Stimulated activated CD4-positive, alpha-beta T cell treated with anti-CD3 and anti-CD28 coated beads, Interleukin-2, amount 100 ng/mL, for 24 hours (primary cell): ENCODE data around the gene EGLN2.
A peak's percentile ranks its signal among the peaks of the same experiment; 100 is the strongest.
"Not testable (repeated sequence)": the region's sequence is repeated elsewhere in the genome, so short reads cannot be mapped to it uniquely, and the experiment has no call there.

ENCODE experiments used
- DNase-seq, 2 donors: peaks; one replicate each; pipeline ENCODE4 v3.0.0-alpha.2; 2020

EGLN2 gene

DNA sequence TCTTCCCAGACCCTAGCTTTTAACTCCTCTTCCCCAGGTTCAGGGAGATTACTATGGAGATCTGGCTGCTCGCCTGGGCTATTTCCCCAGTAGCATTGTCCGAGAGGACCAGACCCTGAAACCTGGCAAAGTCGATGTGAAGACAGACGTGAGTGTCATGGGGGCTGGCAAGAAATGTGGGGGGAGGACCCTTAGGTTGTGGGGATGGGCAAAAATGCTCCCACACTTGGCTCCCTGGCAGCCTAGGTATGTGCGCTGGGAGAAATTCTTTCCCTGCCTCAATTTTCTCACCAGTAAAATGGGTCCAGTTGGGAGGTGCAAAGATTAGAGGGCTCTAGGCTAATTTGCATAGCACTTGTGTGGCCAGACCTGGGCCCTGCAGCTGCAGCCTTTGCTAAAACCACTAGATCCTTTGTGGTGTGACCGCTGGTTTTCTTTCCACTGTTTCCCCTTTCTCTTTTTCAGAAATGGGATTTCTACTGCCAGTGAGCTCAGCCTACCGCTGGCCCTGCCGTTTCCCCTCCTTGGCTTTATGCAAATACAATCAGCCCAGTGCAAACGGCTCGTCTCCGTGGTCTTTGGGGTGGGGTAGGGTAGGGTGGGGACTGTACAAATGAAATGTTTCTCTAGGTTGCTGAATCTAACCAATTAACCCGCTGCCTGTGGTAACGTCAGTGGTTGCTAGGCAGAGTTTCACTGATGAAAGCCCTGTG, 21.9 kb upstream of the EGLN2 start:
- peak; percentile 83 to 89 for DNase-seq

DNA sequence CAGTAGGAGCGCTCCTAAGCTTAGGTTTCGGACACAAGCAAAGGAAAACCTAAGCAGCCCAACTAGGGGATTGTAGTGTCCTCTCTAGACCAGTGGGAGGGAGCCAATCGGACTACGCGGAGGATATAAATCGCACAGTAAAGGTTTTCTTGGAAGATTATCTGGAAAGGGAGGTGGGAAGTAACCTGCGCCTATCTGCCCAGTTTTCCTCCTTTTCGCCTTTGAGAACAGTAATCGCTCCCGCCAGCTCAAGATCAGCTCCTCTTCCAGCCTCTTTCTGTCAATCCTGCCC, 21.4 kb upstream of the EGLN2 start:
- no peak for DNase-seq

DNA sequence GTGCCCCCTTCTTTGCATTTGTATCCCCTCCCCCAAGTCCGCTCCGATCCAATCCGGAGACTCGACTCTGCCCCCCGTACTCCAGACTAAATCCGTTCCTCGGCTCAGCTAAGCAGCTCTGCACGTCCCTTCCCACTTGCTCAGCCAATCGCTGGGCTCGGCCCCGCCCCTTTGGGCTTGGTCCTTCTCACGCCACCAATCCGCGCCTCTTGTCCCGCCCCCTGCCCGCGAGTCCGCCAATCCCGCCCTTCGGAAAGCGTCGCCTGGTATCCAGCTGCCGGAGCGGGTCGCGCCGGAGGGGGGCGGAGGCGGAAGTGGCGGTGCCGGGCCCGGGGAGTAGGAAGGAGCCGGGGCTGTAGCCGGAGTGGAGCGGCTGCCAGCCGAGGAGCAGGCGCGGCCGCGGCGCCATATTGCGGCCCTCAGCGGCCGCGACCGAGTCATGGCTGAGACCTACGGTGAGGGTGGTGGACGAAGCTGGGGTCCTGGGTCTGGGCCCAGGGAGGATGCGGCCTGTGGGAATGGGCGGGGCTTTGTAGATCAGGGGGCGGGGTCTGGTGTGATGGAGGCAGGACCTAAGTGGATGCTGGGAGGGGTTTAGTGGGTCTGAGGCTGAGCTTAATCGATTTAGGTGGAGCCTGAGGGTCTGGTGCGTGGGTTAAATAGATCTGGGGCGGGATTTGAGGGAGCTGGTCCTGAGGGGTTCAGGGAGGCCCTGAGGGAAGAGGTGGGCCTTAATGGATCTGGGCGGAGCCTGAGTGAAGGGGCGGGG, 20.9 kb upstream of the EGLN2 start, which contains the start of gene RAB4B:
Gene RAB4B (plus strand): TSS at position 311 of the 769 bp plus-strand sequence. CDS start 129 bp downstream, at position 440.
- DNase-seq: peak; percentile 100

DNA sequence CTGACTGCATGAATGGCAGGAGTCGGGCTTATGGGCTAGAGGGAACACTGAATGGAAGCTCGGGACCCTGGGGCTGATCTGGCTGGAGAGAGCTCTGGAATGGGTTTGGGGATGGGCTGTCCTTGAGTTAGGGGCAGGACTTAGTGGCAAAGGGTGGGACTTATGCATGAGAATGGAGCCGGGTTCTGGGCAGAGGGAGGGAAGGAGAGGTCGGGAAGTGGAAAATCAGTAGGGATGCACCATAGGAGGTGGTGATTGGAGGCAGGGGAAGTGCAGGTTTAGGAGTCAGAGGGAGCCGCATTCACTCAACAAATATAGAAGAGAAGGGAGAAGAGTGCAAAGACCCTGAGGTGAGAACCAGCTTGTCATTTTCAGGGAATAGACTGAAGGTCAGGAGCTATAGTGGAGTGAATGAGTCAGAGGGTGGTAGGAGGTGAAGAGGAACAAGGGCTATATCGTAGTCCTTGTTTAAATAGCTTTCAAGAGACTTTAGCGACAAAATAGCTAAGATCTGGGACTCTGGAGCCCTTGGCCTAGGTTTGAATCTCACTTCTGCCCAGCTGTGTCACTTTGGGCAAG, 20.2 kb upstream of the EGLN2 start:
- no peak for DNase-seq

DNA sequence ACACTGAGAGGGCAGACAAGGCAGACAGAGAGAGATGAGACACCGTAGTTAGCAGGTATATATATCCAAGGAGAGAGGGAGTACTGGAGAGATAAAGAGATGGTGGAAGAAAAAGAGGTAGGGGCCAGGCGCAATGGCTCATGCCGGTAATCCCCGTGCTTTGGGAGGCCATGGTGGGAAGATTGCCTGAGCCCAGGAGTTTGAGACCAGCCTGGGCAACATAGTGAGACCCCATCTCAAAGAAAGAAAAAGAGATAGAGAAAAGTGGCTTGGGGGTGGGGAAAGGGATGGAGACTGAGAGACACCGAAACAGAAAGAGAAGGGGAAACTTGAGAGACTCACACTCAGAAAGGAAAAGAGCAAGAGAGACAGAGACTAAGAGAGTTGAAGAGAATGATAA, 18.4 kb upstream of the EGLN2 start:
- no peak for DNase-seq

DNA sequence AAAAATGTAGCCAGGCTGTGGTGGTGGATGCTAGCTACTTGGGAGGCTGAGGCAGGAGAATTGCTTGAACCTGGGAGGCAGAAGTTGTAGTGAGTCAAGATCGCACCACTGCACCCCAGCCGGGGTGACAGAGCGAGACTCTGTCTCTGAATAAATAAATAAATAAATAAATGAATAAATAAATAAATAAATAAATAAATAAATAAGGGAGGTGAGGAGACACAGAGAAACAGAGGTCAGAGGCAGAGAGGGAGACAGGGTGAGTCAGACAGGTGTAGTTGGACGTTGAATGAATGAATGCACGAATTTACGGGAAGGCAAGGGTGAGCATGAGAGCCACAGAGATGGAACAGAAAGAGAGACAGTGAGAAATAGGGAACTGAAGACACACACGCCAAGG, 17.9 kb upstream of the EGLN2 start:
- no peak for DNase-seq

DNA sequence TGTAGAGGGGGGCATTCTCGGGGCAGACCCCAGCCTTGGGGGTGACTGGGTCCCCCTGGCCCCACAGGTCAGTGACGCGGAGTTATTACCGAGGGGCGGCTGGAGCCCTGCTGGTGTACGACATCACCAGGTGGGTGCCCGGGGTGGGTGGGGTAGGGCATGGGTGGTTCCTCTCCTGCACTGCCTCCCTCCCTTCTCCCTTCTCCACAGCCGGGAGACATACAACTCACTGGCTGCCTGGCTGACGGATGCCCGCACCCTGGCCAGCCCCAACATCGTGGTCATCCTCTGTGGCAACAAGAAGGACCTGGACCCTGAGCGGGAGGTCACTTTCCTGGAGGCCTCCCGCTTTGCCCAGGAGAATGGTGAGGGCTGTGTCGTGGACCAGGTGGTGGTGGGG, 15.3 kb upstream of the EGLN2 start:
- no peak for DNase-seq

DNA sequence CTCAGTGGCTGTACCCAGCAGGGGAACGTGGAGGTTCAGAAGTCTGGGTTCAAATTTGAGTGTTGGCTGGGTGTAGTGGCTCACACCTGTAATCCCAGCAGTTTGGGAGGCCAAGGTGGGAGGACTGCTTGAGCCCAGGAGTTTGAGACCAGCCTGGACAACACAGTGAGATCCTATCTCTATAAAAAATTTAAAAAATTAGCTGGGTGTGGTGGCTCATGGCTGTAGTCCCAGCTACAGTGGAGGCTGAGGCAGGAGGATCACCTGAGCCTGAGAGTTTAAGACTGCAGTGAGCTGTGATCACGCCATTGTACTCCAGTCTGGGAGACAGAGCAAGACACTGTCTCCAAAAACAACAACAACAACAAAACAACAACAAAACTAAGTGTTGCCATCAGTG, 14.8 kb upstream of the EGLN2 start:
- DNase-seq: not testable (repeated sequence)

DNA sequence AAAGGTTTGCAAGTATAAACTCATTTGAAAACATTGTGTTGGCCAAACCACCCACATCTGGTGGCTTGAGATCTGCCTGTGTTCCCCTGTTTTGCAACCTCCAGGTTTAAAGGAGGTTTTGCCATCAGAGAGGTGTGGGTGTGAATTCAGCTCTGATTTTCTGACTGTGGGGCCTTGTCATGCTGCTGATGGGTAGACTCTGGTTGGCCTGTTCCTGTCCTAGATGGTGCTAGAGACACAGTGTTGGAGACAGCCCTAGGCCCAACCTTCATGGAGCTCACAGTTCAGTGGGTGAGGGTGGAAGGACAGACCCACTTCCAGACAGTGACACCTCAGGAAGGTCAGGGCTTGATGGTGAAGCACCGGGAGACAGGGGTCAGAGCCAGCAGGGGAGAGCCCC, 13.5 kb upstream of the EGLN2 start:
- DNase-seq: no peak

DNA sequence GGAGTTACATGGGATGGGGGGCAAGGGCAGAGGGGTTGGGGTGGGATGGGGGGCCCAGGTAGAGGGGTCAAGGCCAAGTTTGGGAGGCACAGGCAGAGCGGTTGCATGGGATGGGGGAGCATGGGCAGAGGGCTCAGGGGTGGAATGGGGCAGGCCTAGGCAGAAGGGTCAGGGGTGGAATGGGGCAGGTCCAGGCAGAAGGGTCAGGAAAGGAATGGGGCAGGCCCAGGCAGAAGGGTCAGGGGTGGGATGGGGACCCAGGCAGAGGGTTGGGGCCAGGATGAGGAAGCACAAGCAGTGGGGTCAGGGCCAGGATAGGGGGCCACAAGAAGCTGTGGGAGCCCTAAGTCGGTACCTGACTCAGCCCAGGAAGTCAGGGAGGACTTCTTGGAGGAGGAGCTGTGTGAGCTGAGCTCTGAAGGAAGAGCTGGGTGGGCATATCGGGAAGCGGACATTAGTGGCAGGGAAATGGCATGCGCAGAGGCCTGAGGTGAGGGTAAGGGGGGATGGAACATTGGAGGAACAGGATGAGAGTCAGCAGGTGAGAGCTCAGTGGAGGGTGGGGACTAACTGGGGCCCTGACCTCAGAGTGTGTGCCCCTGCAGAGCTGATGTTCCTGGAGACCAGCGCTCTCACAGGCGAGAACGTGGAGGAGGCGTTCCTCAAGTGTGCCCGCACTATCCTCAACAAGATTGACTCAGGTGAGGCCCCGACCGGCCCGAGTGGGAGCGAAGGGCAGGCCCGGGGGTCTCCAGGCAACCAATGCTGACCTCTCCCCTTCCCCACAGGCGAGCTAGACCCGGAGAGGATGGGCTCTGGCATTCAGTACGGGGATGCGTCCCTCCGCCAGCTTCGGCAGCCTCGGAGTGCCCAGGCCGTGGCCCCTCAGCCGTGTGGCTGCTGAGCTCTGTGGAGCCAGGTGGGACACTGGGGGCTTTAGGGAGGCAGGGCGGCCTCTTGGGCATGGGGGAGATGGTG, 12.6 kb upstream of the EGLN2 start:
- no peak for DNase-seq

DNA sequence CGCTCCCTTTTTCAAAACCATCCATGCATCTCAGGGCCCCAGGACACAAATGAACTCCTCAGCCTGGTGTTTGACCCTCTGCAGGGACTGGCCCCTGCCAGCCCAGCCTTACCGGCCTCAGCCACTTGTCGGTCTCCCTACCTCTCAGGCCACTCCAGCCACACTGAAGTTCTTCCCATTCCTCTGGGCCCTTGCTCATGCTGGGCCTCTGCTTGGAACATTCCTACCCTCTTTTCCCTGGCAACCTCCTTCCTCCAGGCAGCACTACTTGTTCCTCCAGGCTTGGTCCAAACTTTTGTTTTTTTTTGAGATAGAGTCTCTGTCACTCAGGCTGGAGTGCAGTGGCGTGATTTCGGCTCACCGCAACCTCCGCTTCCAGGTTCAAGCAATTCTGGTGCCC, 7.6 kb upstream of the EGLN2 start:
- no peak for DNase-seq

DNA sequence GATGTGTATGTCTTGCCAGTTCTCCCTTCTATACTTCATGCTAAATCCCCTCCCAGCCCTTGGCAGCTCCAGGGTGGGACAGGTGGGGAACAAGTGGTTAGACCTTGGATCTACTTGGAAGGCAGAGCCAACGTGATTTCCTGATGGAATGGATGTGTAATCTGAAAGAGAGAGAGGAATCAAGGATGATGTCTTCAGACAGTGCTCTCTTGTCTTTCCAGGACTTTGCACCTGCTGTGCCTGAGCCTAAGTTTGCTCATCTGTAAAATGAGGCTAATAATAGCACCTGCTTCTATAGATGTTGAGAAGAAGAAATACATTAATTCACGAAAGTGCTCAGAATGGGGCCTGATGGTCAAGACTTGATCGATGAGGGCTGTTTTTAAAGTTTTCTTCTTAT, 7.0 kb upstream of the EGLN2 start:
- DNase-seq: no peak

DNA sequence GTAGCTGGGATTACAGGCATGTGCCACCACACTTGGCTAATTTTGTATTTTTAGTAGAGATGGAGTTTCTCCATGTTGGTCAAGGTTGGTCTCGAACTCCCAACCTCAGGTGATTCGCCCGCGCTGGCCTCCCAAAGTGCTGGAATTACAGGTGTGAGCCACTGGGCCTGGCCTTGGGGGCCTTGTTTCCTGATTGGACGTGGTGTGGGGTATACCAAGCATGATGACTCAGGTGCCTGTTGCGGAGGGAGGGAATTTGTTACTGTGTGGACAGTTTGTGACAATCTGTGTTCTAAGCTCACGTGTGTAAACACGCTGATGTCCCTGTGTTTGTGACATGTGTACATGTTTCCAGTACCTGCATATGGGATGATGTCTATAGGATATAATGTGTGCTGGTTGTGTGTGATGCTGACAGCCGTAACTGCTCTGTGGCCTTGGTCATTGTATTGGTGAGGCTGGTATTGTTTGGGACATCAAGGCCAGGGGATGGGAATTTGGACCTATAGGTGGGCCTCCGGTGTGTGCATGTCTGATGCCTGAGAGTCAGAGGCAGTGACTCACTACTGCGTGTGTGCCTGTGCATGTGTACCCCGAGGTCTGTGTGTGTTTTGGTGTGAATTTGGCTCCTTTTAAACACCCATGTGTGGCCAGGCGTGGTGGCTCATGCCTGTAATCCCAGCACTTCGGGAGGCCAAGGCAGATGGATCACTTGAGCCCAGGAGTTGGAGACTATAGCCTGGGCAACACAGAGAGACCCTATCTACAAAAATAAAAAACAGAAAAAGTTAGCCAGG, 1.6 kb upstream of the EGLN2 start:
- DNase-seq: no peak

DNA sequence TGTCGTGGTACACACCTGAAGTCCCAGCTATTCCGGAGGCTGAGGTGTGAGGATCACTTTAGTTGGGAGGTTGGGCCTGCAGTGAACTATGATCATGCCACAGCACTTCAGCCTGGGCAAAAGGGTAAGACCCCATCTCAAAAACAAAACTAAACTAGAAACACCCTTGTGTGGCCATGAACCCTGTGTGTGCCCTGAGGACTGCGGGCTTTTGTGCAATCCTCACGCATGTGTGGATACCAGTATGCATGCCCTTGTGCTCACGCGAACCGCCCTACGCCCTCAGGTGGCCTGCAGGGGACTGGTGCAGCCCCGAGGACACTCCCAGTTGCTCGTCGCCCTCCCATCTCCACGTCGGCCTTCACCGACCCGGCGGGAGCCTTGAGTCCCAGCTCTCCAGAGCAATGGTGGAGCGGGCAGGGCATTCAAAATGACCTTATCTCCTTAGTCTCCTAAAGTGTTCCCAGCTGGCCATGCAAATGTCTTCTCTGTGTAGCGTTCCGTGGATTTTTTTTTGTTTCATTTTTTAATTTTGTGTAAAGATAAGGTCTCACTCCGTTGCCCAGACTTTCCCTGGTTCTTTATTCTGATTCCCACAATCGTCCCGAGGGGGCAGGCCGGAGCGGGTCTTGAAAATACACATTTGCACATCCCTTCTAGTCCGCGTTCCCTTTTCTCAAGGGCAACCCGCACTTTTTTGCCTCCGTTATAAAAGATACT, 868 bp upstream of the EGLN2 start:
- DNase-seq: peak; percentile 66 to 69

DNA sequence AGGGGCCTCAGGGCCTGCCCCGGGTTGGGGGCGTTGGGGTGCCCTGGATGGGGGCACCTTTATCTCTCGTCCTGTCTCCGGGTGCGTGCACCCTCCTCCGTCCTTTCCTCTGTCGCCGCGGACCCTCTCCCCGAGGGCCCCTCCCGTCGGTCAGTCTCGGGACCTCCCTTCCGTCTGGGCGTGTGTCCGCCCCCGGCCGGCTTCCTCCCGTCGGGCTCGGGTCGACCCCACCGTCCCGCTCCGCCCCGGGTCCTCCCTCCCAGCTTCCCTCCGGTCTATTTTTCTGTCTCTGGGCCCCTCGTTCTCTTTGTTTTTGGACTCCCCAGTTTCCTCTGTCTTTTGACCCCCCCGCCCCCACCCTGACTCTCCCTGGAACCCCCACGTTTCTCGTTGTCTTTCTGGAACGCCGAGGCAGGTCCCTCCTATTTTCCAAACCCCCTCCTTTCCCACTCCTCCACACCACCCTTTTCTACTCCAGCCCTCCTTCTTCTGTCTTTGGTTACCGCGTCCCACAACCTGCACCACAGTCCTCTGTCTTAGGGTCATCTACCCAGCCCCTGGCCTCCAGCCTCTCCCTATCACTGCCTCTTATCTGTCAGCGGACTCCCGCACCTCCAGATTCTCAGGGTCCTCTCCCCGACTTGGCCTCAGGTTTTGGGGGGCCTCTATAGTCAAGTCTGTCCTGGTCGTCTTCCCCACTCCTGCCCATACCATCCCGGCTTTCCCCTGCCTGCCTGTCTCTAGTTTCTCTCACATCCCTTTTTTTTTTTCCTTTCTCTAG, 757 bp downstream of the EGLN2 start:
- peak in 1 of 2 donors; percentile 35 for DNase-seq

DNA sequence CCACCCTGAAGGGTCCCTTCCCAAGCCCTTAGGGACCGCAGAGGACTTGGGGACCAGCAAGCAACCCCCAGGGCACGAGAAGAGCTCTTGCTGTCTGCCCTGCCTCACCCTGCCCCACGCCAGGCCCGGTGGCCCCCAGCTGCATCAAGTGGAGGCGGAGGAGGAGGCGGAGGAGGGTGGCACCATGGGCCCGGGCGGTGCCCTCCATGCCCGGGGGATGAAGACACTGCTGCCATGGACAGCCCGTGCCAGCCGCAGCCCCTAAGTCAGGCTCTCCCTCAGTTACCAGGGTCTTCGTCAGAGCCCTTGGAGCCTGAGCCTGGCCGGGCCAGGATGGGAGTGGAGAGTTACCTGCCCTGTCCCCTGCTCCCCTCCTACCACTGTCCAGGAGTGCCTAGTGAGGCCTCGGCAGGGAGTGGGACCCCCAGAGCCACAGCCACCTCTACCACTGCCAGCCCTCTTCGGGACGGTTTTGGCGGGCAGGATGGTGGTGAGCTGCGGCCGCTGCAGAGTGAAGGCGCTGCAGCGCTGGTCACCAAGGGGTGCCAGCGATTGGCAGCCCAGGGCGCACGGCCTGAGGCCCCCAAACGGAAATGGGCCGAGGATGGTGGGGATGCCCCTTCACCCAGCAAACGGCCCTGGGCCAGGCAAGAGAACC, 1.5 kb downstream of the EGLN2 start:
- DNase-seq: no peak

DNA sequence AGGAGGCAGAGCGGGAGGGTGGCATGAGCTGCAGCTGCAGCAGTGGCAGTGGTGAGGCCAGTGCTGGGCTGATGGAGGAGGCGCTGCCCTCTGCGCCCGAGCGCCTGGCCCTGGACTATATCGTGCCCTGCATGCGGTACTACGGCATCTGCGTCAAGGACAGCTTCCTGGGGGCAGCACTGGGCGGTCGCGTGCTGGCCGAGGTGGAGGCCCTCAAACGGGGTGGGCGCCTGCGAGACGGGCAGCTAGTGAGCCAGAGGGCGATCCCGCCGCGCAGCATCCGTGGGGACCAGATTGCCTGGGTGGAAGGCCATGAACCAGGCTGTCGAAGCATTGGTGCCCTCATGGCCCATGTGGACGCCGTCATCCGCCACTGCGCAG, 2.0 kb downstream of the EGLN2 start:
- DNase-seq: no peak

DNA sequence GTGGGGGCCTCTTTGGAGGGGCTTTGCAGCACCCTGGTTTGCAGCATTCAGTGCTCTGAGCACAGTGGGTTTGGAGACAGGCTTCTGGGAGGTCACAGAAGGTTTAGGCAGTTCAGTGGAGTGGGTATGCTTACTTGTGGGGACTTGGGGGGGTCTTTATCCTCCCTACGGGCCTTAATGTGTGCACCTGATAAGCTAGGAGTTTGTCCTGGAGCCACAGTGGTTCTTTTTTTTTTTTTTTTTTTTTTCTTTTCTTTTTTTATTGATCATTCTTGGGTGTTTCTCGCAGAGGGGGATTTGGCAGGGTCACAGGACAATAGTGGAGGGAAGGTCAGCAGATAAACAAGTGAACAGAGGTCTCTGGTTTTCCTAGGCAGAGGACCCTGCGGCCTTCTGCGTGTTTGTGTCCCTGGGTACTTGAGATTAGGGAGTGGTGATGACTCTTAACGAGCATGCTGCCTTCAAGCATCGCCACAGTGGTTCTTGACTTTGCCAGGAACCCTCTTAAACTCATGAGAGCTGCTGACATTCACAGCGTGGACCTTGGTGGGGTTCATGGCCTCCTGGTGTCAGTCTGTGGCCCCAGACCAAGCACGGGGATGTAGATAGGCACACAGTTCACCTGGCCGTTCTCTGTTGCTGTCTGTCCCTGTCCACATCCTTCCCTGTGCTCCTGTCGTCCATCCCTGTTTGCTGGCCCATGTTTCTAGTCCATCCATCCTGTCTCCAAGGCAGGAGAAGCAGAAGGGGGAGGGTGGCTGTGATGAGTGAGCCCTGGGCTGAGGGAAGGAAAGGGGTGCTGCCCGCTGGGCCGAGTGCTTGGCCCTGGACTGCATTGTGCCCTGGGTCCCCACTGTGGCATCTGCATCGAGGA, 2.7 kb downstream of the EGLN2 start:
- DNase-seq: no peak
